Measurements from ENCODE around the gene TBRG1.

The TBRG1 gene

DNA sequence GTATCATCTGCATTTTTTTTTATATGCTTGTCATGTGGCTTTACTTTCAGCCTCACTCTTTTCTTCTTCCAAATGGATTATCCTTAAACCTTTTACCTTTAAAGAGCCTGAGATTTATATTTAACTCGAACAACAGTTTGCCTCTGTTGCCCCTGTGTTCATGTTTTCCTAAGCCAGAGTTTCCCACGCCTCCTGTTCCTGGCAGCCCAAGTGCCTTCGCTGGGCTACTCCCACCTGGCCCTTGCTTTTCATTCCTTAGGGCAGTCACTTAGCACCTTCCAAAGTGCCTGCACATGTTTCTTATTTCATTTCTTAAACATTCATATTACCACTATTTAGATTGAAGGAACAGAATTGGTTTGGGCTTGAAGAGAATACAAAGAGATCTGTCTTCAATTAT, 13.3 kb downstream of the TBRG1 start:
- no peak for TF ChIP-seq ZFX (IDR thresholded peaks at IDR 0.05; ENCODE audit: borderline replicate concordance)
- TF ChIP-seq, protein P1, sequence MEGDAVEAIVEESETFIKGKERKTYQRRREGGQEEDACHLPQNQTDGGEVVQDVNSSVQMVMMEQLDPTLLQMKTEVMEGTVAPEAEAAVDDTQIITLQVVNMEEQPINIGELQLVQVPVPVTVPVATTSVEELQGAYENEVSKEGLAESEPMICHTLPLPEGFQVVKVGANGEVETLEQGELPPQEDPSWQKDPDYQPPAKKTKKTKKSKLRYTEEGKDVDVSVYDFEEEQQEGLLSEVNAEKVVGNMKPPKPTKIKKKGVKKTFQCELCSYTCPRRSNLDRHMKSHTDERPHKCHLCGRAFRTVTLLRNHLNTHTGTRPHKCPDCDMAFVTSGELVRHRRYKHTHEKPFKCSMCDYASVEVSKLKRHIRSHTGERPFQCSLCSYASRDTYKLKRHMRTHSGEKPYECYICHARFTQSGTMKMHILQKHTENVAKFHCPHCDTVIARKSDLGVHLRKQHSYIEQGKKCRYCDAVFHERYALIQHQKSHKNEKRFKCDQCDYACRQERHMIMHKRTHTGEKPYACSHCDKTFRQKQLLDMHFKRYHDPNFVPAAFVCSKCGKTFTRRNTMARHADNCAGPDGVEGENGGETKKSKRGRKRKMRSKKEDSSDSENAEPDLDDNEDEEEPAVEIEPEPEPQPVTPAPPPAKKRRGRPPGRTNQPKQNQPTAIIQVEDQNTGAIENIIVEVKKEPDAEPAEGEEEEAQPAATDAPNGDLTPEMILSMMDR (IDR thresholded peaks at IDR 0.05) = no peak
- no peak overlapping the region for H3K27ac ChIP-seq

DNA sequence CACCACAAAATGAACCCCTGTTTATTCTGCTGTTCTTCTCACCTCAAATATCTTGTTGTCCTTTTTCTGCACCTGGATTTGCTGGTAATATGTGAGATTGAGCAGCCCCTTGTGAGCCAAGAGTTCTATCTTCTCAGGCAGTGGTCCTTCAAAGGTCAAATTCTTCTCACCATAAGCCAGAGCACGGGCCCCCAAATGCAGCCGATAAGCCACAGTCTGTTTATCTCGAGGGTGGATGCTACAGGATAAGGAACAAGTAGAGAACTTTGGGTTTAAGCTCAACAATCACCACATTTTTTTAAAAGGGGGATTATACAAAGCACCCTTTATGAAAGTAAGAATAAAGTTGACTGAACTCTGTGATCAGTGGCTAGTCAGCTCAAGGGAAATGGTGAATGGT, 15.8 kb downstream of the TBRG1 start:
- no peak for TF ChIP-seq ZFX (IDR thresholded peaks at IDR 0.05; ENCODE audit: borderline replicate concordance)
- TF ChIP-seq, protein P1 (IDR thresholded peaks at IDR 0.05) = no peak
- H3K27ac ChIP-seq = no peak overlapping the region

DNA sequence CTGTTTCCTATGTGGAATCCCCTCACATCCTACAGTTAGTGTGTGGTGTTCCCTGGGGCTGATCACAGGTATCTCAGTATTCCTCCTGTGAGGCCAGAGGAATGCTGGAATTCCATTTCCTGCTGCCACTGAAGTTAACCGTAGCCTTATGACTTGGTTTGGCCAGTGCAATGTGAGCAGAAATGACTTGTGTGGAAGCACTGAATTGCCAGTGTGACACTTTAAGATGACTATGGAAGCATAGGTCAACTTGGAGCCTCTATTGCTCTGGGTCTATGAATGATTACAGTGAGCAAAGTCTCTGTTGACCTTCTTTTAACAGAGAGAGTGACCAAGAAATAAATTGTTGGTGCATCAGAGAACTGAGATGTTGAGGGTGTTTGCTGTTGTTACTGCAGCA, 16.5 kb downstream of the TBRG1 start:
- TF ChIP-seq, protein P1 (IDR thresholded peaks at IDR 0.05) = no peak
- TF ChIP-seq ZFX (IDR thresholded peaks at IDR 0.05; ENCODE audit: borderline replicate concordance) = no peak
- no peak overlapping the region for H3K27ac ChIP-seq

DNA sequence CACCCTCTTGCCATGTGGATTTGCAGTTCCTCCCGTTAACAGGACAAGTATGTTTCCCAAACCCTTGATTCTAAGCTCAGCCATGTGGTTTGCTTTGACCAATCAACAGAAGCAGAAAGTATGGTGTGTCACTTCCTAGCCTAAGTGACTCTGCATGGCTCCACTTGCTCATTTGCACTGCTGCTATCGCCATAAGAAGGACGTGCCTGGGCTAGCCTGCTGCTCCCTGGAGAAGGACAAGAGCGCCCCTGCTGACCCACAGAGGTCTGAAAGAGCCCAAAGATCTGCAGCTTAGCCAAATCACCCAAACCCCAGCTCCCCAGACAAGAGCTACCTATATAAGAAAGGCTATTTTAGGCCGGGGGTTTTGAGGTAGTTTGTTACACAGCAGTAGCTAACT, 18.0 kb downstream of the TBRG1 start:
- no peak overlapping the region for H3K27ac ChIP-seq
- no peak for TF ChIP-seq ZFX (IDR thresholded peaks at IDR 0.05; ENCODE audit: borderline replicate concordance)
- TF ChIP-seq, protein P1 (IDR thresholded peaks at IDR 0.05) = no peak

DNA sequence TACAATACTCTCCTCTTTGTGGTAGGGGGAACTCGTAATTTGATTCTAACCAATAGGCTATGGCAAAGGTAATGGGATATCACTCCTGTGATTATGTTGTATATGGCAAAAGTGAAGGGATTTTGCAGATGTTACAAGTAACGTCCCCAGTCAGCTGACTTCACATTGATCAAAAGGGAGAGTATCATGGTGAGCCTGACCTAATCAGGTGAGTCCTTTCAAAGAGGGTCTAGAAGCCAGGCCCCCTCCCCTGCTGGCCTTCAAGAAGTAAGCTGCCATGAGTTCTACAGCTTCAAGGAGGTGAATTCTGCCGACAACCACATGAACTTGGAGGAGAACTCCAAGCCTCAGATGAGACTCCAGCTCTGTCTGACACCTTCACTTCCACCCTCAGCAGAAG, 20.0 kb downstream of the TBRG1 start:
- no peak overlapping the region for H3K27ac ChIP-seq
- TF ChIP-seq, protein P1 (IDR thresholded peaks at IDR 0.05) = no peak
- no peak for TF ChIP-seq ZFX (IDR thresholded peaks at IDR 0.05; ENCODE audit: borderline replicate concordance)

DNA sequence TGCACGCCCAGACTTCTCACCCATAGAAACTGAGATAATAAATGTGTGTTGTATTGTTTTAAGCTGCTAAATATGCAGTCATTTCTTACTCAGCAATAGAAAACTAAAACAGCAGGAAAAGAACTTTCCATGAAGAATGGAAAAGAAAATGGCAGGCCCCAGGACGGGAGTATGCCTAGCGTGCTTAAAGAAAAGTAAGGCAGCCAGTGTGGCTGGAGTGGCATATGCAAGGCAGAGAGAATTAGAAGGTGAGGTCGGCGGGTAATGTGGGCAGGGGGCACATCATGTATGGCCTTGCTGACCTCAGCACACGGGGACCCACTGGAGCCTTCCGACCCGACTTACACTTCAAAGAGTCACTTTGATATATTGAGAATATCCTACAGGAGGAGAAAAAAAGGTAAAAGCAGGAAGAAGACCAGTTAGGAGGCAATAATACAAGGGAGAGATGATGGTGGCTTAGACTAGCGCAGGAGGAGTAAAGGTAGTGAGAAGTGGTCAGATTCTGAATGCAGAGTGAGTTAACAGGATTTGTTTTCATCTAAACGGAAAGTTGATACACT, 20.5 kb downstream of the TBRG1 start:
- TF ChIP-seq, protein P1 (IDR thresholded peaks at IDR 0.05) = no peak
- no peak for TF ChIP-seq ZFX (IDR thresholded peaks at IDR 0.05; ENCODE audit: borderline replicate concordance)

DNA sequence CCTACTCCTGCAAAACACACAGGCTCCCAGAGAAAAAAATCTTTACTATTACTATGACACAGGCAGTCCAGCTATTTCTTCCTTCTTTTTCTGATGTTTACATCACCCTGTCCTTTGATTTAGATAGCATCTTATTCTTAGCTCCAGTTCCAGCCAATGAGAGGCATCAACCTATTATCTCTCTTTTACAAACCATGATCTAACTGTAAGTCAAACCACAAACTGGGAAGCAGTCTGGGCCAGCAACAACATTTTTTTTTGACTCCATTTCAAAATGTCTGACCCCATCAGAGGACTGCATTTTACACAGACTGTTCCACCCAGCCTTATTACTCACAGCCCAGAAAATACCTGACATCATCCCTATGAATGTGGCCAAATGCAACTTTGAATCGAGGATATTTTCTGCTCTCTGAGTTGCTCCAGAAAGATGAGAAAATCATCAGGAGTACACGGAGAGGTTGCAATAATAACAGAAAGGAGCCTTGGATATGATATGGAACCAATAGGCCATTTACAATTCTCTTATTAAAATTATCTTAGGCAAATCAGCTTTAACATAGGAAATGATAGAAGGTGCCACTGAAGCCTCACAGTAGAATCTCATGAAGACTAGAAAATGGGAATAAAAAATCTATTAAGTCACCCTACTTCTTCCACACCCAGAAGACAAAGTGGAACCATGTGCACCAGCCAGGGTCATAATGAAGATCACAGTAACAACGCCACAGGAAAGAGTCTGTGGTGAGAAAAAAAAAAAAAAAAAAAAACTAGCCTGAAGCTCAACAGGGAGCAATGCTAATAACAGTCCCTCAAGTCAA, 21.2 kb downstream of the TBRG1 start:
- no peak for TF ChIP-seq ZFX (IDR thresholded peaks at IDR 0.05; ENCODE audit: borderline replicate concordance)
- TF ChIP-seq, protein P1 (IDR thresholded peaks at IDR 0.05) = no peak
- no peak overlapping the region for H3K27ac ChIP-seq

More for the DNA sequence above, 20.5 kb downstream of the TBRG1 start:
- no peak overlapping the region for H3K27ac ChIP-seq
